ENCODE measurements around the gene LLGL1. TPM values are rescaled to one million over a fixed set of nuclear protein-coding genes. Genes with fewer than 3 reads are reported as not detected.
A peak's percentile ranks its signal among the peaks of the same experiment; 100 is the strongest.

Gene LLGL1
- total RNA-seq, 1 experiment from 2014 or later = 44.9 TPM

DNA sequence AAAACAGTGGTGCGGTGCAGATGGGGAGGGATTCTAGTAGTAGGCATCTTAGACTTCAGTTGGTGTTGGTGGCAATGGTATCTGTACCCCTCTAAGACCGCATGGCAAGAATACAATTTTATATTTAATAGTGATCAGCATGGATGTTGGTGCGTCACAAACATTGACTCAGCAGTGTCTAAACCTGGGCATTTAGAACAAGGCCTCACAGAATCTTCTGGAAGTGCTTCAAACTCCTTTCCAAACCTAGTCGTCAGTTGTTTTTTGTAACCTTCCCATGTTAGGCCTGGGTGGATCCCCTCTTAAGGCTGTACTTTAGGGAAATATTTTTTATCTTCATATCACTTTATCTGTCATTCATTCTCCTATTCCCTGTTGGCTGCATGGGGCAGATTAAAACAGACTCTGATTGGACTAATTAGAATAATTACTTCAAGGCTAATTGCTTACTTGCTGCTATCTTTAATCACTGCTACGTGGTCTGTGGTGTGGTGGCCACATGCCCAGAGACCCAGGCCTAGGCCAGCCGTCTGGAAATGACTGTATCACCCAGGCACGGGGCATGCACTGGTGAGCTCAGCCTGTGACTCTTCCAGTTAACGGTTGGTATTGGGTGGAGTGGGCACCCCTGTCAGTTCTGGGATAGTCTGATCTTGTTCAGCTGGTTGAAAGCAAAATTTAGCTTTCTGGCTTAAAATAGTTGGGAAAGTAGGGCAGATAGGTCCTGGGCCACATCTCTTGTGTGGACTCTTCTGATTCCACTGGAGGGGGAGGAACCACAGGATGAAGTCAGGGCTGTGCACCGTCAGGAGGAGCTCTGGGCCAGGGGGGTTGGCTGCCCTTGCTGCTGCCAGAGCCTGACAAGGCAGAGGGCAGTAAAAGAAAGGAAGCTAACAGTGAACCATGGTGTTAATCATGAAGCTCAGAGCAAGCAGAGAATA is 37.3 kb upstream of the LLGL1 start:
- ChIA-PET CTCF (interaction anchor here (0.6 kb wide), 1 partner anchor 191 kb away, joined by 4 read pairs; no protein-coding TSS in a partner anchor), POLR2A (ENCODE audit: unreplicated experiment) (interaction anchor here (0.6 to 0.7 kb wide), 2 partner anchors 40 to 78 kb away, joined by 3 to 5 read pairs; no protein-coding TSS in a partner anchor)
- H4K20me1 ChIP-seq (ENCODE audit: insufficient read depth) = peaks cover 77% of the 10 kb centered on the region
- H3K27ac ChIP-seq = no peak overlapping the region
- intact Hi-C loops (cut with micrococcal nuclease; ENCODE audit: unreplicated experiment) = no loop called here
- H3K4me1 ChIP-seq (replicated peaks; ENCODE audit: insufficient read depth) = peaks cover 28% of the 10 kb centered on the region
- peaks cover 93% of the 10 kb centered on the region for H3K79me2 ChIP-seq (ENCODE audit: low read depth)
- H3K36me3 ChIP-seq (ENCODE audit: low read depth) = peaks cover 28% of the 10 kb centered on the region; the same call in 1 of the 2 replicates
- H3F3A ChIP-seq (ENCODE audit: insufficient read depth, low read depth) = no peaks in the 10 kb centered on the region; the same call in none of the 2 replicates
- no TSS peak for BruUV-seq (replicated peaks)
- no peak overlapping the region for H2AFZ ChIP-seq
- TF ChIP-seq, protein P1, sequence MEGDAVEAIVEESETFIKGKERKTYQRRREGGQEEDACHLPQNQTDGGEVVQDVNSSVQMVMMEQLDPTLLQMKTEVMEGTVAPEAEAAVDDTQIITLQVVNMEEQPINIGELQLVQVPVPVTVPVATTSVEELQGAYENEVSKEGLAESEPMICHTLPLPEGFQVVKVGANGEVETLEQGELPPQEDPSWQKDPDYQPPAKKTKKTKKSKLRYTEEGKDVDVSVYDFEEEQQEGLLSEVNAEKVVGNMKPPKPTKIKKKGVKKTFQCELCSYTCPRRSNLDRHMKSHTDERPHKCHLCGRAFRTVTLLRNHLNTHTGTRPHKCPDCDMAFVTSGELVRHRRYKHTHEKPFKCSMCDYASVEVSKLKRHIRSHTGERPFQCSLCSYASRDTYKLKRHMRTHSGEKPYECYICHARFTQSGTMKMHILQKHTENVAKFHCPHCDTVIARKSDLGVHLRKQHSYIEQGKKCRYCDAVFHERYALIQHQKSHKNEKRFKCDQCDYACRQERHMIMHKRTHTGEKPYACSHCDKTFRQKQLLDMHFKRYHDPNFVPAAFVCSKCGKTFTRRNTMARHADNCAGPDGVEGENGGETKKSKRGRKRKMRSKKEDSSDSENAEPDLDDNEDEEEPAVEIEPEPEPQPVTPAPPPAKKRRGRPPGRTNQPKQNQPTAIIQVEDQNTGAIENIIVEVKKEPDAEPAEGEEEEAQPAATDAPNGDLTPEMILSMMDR (conservative IDR thresholded peaks at IDR 0.05) = no peak
- no peak for TF ChIP-seq EZH2 (IDR thresholded peaks at IDR 0.05; ENCODE audit: low read depth)
- H3K27me3 ChIP-seq (ENCODE audit: insufficient read depth, low read depth) = no peaks in the 10 kb centered on the region
- no peaks in the 10 kb centered on the region for H3K9me3 ChIP-seq (ENCODE audit: insufficient read depth, low read depth)
- peak overlapping the region; percentile 100 for H3K4me2 ChIP-seq
- H3K9me2 ChIP-seq (ENCODE audit: insufficient read depth) = no peaks in the 10 kb centered on the region
- no peak for DNase-seq
- no peak overlapping the region for H3K4me3 ChIP-seq

DNA sequence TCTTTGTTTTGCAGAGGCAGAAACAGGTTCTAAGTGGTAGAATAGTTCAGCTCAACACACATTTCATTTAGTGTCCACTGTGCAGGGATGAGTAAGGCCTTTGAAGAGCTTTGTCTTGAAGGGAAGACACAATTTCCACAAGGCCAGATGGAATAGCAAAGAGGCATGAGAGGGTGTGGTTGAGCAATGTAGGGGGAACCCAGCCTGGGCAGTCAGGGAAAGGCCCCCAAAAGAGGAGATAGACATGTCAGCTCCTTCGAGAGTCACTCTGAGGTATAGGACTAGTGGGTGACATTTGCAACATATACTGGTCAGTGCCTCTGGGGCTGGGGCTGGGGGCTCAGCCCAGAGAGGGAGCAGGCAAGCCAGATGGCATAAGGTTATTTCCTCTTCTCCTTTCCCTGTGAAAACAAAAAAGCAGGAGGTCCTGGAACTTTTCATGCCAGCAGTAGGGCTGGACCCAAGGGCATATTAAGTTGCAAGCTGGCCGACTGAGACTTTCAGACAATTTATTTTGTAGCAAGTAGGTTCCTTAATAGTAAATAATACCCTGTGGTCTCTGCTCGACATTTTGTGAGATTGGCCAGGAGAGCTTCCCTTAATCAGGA is 34.7 kb upstream of the LLGL1 start:
- H3K4me2 ChIP-seq = no peak overlapping the region
- H3K27me3 ChIP-seq (ENCODE audit: insufficient read depth, low read depth) = no peaks in the 10 kb centered on the region
- H3K27ac ChIP-seq = no peak overlapping the region
- BruUV-seq (replicated peaks) = no TSS peak
- no peaks in the 10 kb centered on the region for H3K9me2 ChIP-seq (ENCODE audit: insufficient read depth)
- peaks cover 25% of the 10 kb centered on the region for H3K36me3 ChIP-seq (ENCODE audit: low read depth)
- DNase-seq = no peak
- H3K4me1 ChIP-seq (replicated peaks; ENCODE audit: insufficient read depth) = peaks cover 23% of the 10 kb centered on the region
- ChIA-PET POLR2A (ENCODE audit: unreplicated experiment) (interaction anchor here (0.7 kb wide), 1 partner anchor 9 kb away, joined by 3 read pairs; no protein-coding TSS in a partner anchor), CTCF (interaction anchor here (0.5 kb wide), 1 partner anchor 275 kb away, joined by 8 read pairs; no protein-coding TSS in a partner anchor)
- H3K4me3 ChIP-seq = no peak overlapping the region
- peaks cover 76% of the 10 kb centered on the region for H4K20me1 ChIP-seq (ENCODE audit: insufficient read depth)
- no peak for TF ChIP-seq EZH2 (IDR thresholded peaks at IDR 0.05; ENCODE audit: low read depth)
- TF ChIP-seq, protein P1 (conservative IDR thresholded peaks at IDR 0.05) = no peak
- no peak overlapping the region for H2AFZ ChIP-seq
- peaks cover 94% of the 10 kb centered on the region for H3K79me2 ChIP-seq (ENCODE audit: low read depth)
- intact Hi-C loops (cut with micrococcal nuclease; ENCODE audit: unreplicated experiment) = no loop called here
- H3K9me3 ChIP-seq (ENCODE audit: insufficient read depth, low read depth) = no peaks in the 10 kb centered on the region
- H3F3A ChIP-seq (ENCODE audit: insufficient read depth, low read depth) = no peaks in the 10 kb centered on the region; the same call in none of the 2 replicates

DNA sequence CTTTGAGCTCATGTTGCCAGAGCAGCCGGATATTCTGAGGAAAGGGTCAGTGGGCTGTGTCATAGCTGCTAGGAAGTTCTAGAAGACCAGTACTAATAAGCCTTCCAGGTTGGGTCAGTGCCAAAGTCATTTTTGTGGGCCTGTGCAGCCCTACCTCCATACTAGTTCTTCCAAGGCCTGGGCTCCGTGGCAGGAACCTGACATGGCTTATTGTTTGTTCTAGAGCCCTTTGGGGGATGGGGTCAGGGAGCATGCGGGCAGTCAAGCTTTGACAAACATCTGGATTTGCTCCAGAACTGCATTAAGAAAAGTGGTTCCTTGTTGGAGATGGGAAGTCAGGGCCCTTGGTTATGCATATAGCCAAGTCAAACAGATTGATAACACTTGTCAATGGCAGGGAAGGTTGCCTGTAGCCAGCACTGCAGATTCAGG is 34.2 kb upstream of the LLGL1 start:
- no peaks in the 10 kb centered on the region for H3K27me3 ChIP-seq (ENCODE audit: insufficient read depth, low read depth)
- CTCF ChIA-PET = interaction anchor here (0.5 kb wide), 1 partner anchor 275 kb away, joined by 8 read pairs; no protein-coding TSS in a partner anchor
- intact Hi-C loops (cut with micrococcal nuclease; ENCODE audit: unreplicated experiment) = no loop called here
- no peaks in the 10 kb centered on the region for H3K9me2 ChIP-seq (ENCODE audit: insufficient read depth)
- POLR2A ChIA-PET (ENCODE audit: unreplicated experiment) = no interaction called here
- peaks cover 89% of the 10 kb centered on the region for H3K79me2 ChIP-seq (ENCODE audit: low read depth)
- H4K20me1 ChIP-seq (ENCODE audit: insufficient read depth) = peaks cover 71% of the 10 kb centered on the region
- peaks cover 18% of the 10 kb centered on the region for H3K4me1 ChIP-seq (replicated peaks; ENCODE audit: insufficient read depth)
- BruUV-seq (replicated peaks) = no TSS peak
- no peak overlapping the region for H3K27ac ChIP-seq
- H3F3A ChIP-seq (ENCODE audit: insufficient read depth, low read depth) = no peaks in the 10 kb centered on the region; the same call in none of the 2 replicates
- H3K4me2 ChIP-seq = no peak overlapping the region
- no peaks in the 10 kb centered on the region for H3K9me3 ChIP-seq (ENCODE audit: insufficient read depth, low read depth)
- DNase-seq = no peak
- H3K4me3 ChIP-seq = no peak overlapping the region
- peaks cover 22% of the 10 kb centered on the region for H3K36me3 ChIP-seq (ENCODE audit: low read depth)
- no peak overlapping the region for H2AFZ ChIP-seq
- TF ChIP-seq, protein P1 (conservative IDR thresholded peaks at IDR 0.05) = no peak
- TF ChIP-seq EZH2 (IDR thresholded peaks at IDR 0.05; ENCODE audit: low read depth) = no peak

All from PC-9 (cell line).